ENCODE measurements around the gene FLNC. TPM values are rescaled to one million over a fixed set of nuclear protein-coding genes. Genes with fewer than 3 reads are reported as not detected.

The FLNC gene
- total and polyA plus RNA-seq, 9 of the 15 experiments (the other 6 are each of a cell fraction or from before 2014, with no cell fraction given) = 0.90 to 155 (median 28.8) TPM

GRCh38 chr7:128811631-128812430 lies 18.4 kb upstream of the FLNC start (continued):
- TF ChIP-seq CHD7 (IDR thresholded peaks at IDR 0.05; ENCODE audit: low read depth, low read length) (no peak), CBFA2T3 (IDR thresholded peaks at IDR 0.05) (0 out of 2 replicates have a peak, but pooled peaks have one; percentile 2), NR3C1 (CRISPR knock-in tag; IDR thresholded peaks at IDR 0.05) (no peak), XRCC3 (IDR thresholded peaks at IDR 0.05) (no peak), FOXM1 (IDR thresholded peaks at IDR 0.05; ENCODE audit: low read depth) (no peak), FOXM1 (CRISPR knock-in tag; IDR thresholded peaks at IDR 0.05; ENCODE audit: low read depth) (0 out of 2 replicates have a peak, but pooled peaks have one; percentile 48)
